ENCODE results near the gene ZNF215.

DNA sequence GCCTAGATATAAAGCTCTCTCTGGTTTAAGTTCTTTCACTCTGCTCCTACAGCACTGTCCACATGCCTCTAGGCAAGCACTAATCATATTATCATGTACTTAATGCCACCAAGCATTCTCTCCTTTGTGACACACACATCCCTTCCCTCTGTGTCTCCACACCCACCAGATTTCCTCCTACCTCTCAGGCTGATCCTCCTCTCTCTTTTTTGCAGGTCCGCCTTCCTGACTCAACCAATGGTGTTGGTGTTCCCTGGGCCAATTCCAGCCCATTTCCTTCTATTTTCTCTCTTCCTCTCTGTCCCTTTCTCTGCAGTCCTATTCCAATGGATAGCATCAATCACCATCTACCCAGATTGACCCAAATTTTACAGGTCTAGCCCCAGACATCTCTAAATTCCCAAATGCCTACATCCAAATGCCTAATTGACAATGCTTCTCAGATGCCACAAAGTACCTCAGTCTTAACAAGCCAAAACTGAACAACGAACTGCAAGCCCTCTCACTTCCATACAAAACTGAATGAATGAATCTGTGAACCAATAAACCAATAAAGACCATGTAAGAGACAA lies 504 bp upstream of the ZNF215 start:
- TF ChIP-seq, protein P1, sequence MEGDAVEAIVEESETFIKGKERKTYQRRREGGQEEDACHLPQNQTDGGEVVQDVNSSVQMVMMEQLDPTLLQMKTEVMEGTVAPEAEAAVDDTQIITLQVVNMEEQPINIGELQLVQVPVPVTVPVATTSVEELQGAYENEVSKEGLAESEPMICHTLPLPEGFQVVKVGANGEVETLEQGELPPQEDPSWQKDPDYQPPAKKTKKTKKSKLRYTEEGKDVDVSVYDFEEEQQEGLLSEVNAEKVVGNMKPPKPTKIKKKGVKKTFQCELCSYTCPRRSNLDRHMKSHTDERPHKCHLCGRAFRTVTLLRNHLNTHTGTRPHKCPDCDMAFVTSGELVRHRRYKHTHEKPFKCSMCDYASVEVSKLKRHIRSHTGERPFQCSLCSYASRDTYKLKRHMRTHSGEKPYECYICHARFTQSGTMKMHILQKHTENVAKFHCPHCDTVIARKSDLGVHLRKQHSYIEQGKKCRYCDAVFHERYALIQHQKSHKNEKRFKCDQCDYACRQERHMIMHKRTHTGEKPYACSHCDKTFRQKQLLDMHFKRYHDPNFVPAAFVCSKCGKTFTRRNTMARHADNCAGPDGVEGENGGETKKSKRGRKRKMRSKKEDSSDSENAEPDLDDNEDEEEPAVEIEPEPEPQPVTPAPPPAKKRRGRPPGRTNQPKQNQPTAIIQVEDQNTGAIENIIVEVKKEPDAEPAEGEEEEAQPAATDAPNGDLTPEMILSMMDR (conservative IDR thresholded peaks at IDR 0.05; ENCODE audit: low read depth, low read length) = no peak
- TF ChIP-seq EZH2 (IDR thresholded peaks at IDR 0.05; ENCODE audit: borderline replicate concordance, low read depth, low read length, poor library complexity, severe bottlenecking) = no peak
